GM18507 (cell line): ENCODE results near the gene TNNI2.
"Not testable (repeated sequence)": the region's sequence is repeated elsewhere in the genome, so short reads cannot be mapped to it uniquely, and the experiment has no call there.

Experiments
- DNase-seq: peaks from one replicate; pipeline ENCODE4 v3.0.0; 2011; ENCODE audit warnings: low read depth; ENCODE audit not compliant: insufficient read length; ENCODE audit errors: extremely low spot score
- FAIRE-seq: peaks from 2 replicates; lab custom pipeline; 2011; peaks lifted over from hg19 to GRCh38; lab: Jason Lieb, UNC

Gene TNNI2

DNA sequence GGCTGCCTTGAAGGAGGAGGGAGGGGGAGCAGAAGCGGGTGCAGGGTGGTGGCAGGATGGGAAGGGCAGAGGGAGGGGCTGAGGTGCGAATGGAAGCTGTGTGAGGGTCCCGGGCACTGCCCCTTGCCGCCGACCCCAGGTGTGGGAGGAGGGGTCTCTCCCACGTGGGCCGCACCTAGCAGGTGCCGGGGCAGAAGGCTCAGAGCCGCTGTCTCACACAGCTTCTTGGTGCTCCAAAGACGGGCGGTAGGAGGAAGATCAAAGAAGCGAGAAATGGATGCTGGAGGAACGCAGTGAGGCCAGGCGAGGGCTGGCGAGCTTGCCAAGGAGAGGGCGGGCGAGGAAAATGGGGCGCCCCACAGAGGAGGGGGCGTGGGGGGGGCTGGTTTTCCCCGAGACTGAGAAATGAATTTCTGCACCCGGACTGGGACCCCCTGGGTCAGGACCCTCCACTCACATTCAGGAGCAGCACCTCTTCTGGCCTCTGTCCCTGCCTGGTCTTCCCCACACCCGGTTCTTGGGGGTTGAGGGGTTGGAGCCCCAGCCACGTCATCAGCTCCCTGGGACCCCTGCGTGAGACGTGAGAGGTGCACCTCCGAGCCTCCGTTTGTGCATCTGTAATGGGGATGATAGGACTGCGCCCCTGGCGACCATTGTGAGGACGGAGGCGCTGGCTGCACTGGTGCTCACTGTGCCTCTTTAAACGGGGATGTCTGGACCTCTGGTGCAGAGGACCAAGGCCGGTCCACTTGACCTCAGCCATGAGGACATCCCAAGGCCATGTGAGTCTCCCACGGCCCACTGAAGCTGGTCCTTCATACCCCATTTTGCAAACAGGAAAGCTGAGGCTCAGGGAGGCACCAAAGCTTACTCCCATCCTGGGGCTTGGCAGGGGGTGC lies 30.9 kb downstream of the TNNI2 start:
- no peak for FAIRE-seq
- no peak for DNase-seq

GRCh38 chr11:1870326-1870696 lies 31.5 kb downstream of the TNNI2 start:
- DNase-seq (no peak), FAIRE-seq (no peak)

DNA sequence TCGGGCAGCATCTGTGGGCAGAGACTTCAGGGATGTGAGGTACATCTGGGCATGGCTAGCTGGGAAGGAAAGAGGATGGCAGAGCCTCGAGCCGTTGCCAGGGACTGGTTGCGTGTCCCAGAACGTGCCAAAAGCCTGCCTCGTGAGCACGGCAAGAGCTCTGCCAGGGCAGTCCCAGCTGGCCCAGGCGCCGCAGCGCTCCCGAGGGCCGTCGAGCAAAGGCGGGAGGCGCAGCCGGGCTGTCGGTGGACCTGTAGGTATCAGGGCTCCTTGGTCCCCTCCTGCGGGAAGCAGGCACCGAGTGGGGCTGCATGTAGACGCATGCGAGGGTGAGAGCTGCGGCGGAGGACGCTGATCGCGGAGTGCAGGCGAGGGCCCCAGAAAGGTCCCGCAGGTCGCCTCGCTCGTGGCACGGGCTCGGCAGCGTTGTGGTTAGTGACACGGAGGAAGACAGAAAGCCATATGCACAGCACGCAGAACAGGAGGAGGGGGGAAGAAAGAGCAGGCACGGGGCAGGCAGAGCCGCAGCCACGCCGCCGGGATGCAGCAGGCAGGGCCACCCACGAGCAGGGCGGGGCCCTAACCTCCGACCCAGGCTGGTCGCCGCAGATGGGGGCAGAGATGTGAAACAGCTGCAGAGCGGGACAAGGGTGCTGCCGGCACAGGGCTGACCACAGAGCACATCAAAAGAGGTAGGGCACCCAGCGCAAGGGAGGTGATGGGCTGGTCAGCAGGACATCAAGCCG lies 32.1 kb downstream of the TNNI2 start:
- FAIRE-seq = no peak

GRCh38 chr11:1871531-1871930 lies 32.8 kb downstream of the TNNI2 start:
- no peak for FAIRE-seq

More for the DNA sequence above, 32.1 kb downstream of the TNNI2 start:
- DNase-seq = no peak

GRCh38 chr11:1872267-1872985 lies 33.6 kb downstream of the TNNI2 start:
- FAIRE-seq (no peak), DNase-seq (no peak)

More at GRCh38 chr11:1871531-1871930, 32.8 kb downstream of the TNNI2 start:
- DNase-seq = no peak

DNA sequence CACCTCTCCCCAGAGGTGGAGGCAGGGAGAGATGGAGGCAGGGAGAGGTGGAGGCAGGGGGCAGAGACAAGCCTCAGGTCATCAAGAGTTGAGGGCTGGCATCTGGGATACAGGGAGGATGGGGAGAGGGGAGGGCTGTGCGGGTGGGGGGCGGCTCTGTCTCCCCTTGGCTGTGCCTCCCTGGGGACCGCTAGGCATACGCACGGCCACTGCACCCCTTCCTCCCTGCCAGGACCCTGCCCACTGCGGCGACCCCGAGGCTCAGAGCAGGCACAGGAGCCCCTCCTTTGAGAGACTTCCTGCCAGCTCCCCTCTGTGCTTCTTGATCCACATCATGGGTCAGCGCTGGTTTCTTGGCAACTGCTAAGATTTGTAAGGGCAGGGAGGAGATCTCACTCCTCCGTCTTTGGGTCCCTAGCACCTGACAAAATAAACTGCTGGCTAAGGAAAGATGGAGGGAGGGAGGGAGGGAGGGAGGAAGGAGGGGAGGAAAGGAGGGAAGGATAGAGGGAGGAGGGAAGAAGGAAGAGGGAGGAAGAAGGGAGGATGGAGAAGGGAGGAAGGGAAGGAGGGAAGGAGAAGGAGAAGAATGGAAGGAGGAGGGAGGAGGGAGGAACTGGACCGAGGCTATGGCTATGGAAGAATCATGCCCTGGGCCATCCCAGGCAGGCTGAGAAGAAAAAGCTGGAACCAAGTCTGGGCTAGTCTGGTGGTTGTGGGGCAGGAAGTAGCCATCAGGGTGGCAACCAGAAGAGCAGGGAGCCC lies 34.4 kb downstream of the TNNI2 start:
- DNase-seq (no peak), FAIRE-seq (no peak)

GRCh38 chr11:1873813-1874150 lies 35.0 kb downstream of the TNNI2 start:
- DNase-seq, FAIRE-seq: not testable (repeated sequence)

DNA sequence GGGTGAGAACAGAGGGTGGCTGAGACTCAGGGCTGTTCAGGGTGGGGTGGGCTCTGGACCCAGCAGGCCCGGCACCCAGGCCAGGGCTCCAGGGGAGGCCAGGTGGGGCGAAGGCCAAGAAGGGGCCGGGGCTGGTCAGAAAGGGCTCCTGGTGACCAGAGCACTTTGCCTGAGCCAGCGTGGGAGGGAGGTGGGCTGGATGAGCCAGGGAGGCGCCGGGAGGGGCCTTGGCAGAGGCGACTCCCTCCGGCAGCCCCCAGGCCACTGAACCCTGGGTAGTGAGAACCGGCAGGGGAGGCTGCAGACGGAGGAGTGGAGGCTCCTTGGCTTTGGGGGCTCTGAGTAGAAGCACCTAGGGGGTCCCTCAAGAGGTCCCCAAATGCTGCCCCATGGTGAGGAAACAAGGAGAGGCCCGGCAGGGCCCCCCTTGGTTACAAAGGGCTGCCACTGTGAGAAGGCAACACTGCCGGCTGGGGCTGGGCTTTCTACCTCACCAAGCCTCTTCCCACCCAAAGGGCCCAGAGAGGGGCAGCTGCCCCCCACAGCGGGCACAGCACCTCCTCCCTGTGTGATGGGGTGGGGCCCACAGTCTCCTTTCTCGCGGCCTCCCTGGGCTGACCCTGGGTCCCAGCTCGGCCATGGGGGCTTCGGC lies 35.8 kb downstream of the TNNI2 start:
- not testable (repeated sequence) for DNase-seq, FAIRE-seq

- DNase-seq (no peak), FAIRE-seq (no peak)
Observed at GRCh38 chr11:1875093-1875850, 36.5 kb downstream of the TNNI2 start.

DNA sequence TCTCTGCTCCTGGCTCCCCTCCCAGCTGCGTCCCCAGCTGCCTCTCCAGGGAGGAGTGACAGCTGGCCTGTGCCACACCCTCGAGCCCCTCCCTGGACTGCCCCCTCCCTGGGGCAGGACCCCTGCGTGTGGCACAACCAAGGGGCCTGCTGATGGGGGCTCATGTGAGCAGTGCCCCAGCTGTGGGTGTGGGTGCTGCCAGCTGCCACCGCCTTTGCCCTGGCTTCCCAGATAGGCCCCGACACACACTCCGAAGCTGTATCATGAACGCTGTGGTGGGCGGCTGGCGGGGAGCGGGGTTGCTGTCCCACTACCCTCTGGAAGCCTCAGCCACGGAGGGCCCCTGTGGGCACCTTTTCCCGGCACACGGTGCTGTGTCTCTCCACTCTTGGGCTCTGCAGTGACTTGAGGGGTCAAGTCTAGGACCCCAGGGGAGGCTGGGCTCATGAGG lies 37.1 kb downstream of the TNNI2 start:
- not testable (repeated sequence) for FAIRE-seq, DNase-seq

DNA sequence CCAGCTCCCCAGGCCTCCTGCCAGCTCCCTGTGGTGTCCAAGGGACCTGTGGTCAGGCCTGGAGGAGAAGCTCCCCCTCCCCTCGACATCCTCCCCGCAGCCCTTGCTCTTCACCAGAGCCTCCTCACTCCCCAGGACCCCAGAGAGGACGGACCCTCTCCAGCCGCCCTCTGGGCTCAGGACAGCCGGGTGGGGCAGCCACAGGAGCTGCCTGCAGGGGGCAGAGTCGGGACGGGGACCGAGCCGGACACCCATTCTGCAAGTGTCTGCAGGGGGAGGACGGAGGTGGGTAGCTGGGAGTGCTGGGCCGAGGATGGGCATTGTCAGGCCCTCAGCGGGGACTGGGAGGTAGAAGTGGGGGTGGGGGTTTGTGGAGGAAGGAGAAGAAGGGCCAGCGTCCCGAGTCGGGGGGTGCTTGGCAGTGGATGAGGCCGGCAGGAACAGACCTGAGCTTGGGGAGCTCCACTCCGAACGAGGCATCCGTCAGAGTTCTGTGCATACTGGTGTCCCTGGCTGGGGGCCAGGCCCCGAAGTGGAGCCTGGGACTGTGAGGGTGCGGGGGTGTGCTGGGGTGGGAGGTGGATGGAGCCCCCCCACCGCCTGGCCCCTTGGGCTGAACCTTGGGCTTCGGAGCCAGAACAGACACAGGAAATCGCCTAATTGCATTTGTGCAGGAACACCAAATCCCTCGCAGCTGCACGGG lies 37.7 kb downstream of the TNNI2 start:
- no peak for DNase-seq

GRCh38 chr11:1877211-1878136 lies 38.7 kb downstream of the TNNI2 start:
- DNase-seq (no peak), FAIRE-seq (no peak)

More for the DNA sequence above, 37.7 kb downstream of the TNNI2 start:
- FAIRE-seq = no peak

- no peak for FAIRE-seq
Observed at GRCh38 chr11:1878137-1879031, 39.6 kb downstream of the TNNI2 start.

DNA sequence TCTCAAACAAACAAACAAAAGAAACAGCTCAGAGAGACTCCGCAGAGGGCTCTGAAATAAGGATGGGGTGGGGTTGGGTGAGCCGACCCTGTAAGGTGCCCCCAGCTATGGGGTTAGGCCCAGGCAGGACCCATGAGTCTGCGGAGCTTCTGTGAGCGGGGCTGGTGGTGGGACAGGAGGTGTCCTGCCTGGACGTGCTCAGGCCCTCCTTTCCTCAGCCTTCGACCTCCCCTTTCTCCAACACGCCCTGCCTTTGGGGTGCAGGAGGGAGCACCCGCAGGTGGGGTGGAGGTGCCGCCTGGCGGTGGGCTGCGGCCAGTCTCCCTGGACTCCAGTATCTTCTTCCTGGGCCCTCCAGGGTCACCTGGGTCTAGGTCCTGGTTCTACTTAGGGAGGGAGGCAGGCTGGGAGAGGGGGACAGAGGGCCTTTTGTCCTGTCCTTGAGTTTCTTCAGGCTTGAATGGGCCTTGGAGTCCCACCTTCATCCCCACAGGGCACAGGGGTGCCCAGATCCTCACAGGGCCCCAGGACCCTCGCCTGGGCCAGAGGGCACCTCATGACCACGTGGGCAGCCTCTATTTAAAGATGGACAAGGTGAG lies 40.7 kb downstream of the TNNI2 start:
- DNase-seq = no peak
- FAIRE-seq = no peak

More at GRCh38 chr11:1878137-1879031, 39.6 kb downstream of the TNNI2 start:
- no peak for DNase-seq
